Colonic mucosa (tissue), 4 donors: Measurements from ENCODE around the gene ZNF503. TPM values are rescaled to one million over a fixed set of nuclear protein-coding genes. Genes with fewer than 3 reads are reported as not detected.
"Not testable (repeated sequence)": the region's sequence is repeated elsewhere in the genome, so short reads cannot be mapped to it uniquely, and the experiment has no call there.

Source experiments
- DNase-seq: peaks from one replicate; pipeline ENCODE4 v3.0.0-alpha.2; 2020
- H3K27ac ChIP-seq: fragments of 200-600 bp; one replicate; pipeline ENCODE4 v1.8.0; 2021
- H3K27me3 ChIP-seq: fragments of 200-600 bp; one replicate; pipeline ENCODE4 v1.8.0; 2021
- H3K36me3 ChIP-seq: fragments of 200-600 bp; one replicate; pipeline ENCODE4 v1.8.0; 2021
- H3K4me1 ChIP-seq: fragments of 200-600 bp; one replicate; pipeline ENCODE4 v1.8.0; 2021; ENCODE audit warnings: mild to moderate bottlenecking
- H3K4me3 ChIP-seq: fragments of 200-600 bp; one replicate; pipeline ENCODE4 v1.8.0; 2021
- H3K9ac ChIP-seq, 2 donors: one replicate each; pipeline ENCODE4 v1.7.0; 2013; ENCODE audit warnings: control low read depth in 2 of 2, low read depth in 2 of 2, low read length in 2 of 2
- H3K9me3 ChIP-seq: fragments of 200-600 bp; one replicate; pipeline ENCODE4 v1.8.0; 2021
- CTCF ChIP-seq: fragments of 200-600 bp; IDR thresholded peaks from one replicate; pipeline ENCODE4 v1.8.0; 2022; ENCODE audit warnings: antibody characterized with exemption, mild to moderate bottlenecking
- intact Hi-C: fragments of 100-400 bp; cut with DNase I; formaldehyde crosslinking; loops from one replicate; pipeline ENCODE4 v1.14.1; 2022
- total RNA-seq, 2 donors: library from RNA; stranded (reverse); fragmentation: NEBNext Ultra II Directional in 1 of 2; extraction: Animal tissue kit (Norgen Biotek cat#: 25700) in 1 of 2; gene quantifications; one replicate each; pipeline ENCODE4 v1.2.1, GENCODE V29; 2021
- donor health status: healthy.
- donor health status: DM: no; HTN: no; CAD: no.
- donor health status: DM: no; HTN: no; CAD: no.

Gene ZNF503
- total RNA-seq, 2 donors from 2014 or later: 3.6 to 8.0 TPM

GRCh38 chr10:75363431-75363830 is 38.1 kb downstream of the ZNF503 start:
- Histone ChIP-seq H3K4me1 (peaks cover 6% of the 10 kb centered on the region), H3K27me3 (no peaks in the 10 kb centered on the region), H3K9me3 (no peaks in the 10 kb centered on the region), H3K36me3 (no peaks in the 10 kb centered on the region), H3K9ac (no peak overlapping the region), H3K27ac (no peak overlapping the region), H3K4me3 (no peak overlapping the region)
- TF ChIP-seq CTCF: no peak
- intact Hi-C loops: no loop called here
- DNase-seq: no peak

GRCh38 chr10:75359876-75360275 is 41.7 kb downstream of the ZNF503 start:
- H3K4me1 ChIP-seq: peaks cover 12% of the 10 kb centered on the region
- DNase-seq, H3K9me3 ChIP-seq, H3K36me3 ChIP-seq, H3K9ac ChIP-seq, intact Hi-C loops, H3K27me3 ChIP-seq, H3K4me3 ChIP-seq, H3K27ac ChIP-seq: not testable (repeated sequence)

- no peaks in the 10 kb centered on the region for H3K36me3 ChIP-seq
- no peaks in the 10 kb centered on the region for H3K9me3 ChIP-seq
- no peak overlapping the region for H3K27ac ChIP-seq
- DNase-seq: no peak
- intact Hi-C loops: no loop called here
- H3K9ac ChIP-seq: no peak overlapping the region
- H3K27me3 ChIP-seq: no peaks in the 10 kb centered on the region
- TF ChIP-seq CTCF: no peak
- H3K4me3 ChIP-seq: no peak overlapping the region
- peaks cover 12% of the 10 kb centered on the region for H3K4me1 ChIP-seq
These were observed 42.6 kb downstream of the ZNF503 start for GRCh38 chr10:75358835-75359421.

GRCh38 chr10:75358132-75358531 is 43.4 kb downstream of the ZNF503 start:
- no peaks in the 10 kb centered on the region for H3K9me3 ChIP-seq
- no peak for TF ChIP-seq CTCF
- H3K27ac ChIP-seq: no peak overlapping the region
- no peak overlapping the region for H3K9ac ChIP-seq
- no peak overlapping the region for H3K4me3 ChIP-seq
- H3K4me1 ChIP-seq: peaks cover 12% of the 10 kb centered on the region
- no peaks in the 10 kb centered on the region for H3K36me3 ChIP-seq
- H3K27me3 ChIP-seq: no peaks in the 10 kb centered on the region
- intact Hi-C loops: no loop called here
- DNase-seq: peak; percentile 53

GRCh38 chr10:75357500-75357899 is 44.1 kb downstream of the ZNF503 start:
- Histone ChIP-seq H3K27me3 (no peaks in the 10 kb centered on the region), H3K4me1 (peaks cover 12% of the 10 kb centered on the region), H3K9me3 (no peaks in the 10 kb centered on the region), H3K27ac (no peak overlapping the region), H3K4me3 (no peak overlapping the region), H3K36me3 (no peaks in the 10 kb centered on the region), H3K9ac (no peak overlapping the region)
- intact Hi-C loops: no loop called here
- TF ChIP-seq CTCF: no peak
- DNase-seq: no peak

- no peak overlapping the region for H3K27ac ChIP-seq
- no peak for DNase-seq
- no peak overlapping the region for H3K9ac ChIP-seq
- peaks cover 12% of the 10 kb centered on the region for H3K4me1 ChIP-seq
- H3K27me3 ChIP-seq: no peaks in the 10 kb centered on the region
- no peak overlapping the region for H3K4me3 ChIP-seq
- intact Hi-C loops: no loop called here
- no peaks in the 10 kb centered on the region for H3K36me3 ChIP-seq
- TF ChIP-seq CTCF: no peak
- no peaks in the 10 kb centered on the region for H3K9me3 ChIP-seq
These were observed 45.1 kb downstream of the ZNF503 start for GRCh38 chr10:75356484-75356883.
